ENCODE results near the gene TECTA. TPM values are rescaled to one million over a fixed set of nuclear protein-coding genes. Genes with fewer than 3 reads are reported as not detected.

The TECTA gene
- total and polyA plus RNA-seq, 2 of the 8 experiments (the other 6 are each of a cell fraction or from before 2014, with no cell fraction given): 0.59 to 1.0 TPM

DNA sequence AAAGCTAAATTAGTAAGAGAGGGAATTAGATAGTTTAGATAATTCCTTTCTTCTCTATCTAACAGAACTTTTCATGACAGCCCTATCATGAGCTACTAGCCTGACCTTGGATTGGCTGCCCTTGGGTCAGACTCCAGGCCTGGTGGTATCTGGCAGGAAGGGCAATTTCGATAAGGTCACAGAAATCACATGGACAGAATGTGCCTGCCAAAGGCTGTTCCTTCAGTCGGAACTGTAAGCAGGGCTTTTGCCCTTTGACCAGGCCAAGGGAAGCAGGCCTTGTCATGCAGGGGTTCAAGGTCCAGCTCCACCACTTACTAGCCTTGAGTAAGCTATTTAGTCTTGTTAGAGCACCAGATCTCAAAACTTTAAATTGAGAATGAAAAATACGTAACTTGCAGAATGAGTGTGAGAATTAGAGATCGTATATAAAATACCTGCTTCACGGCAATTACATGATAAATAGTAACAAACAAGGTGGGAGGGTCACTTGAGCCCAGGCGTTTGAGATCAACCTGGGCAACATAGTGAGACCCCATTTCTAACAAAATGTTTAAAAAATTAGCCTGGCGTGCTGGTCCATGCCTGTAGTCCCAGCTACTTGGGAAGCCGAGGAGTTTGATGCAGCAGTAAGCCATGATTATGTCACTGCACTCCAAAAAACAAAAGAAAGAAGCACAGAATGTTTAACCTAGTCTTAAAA, 130.7 kb downstream of the TECTA start:
- H4K91ac ChIP-seq (replicated peaks; ENCODE audit: insufficient read length, low read length): no peak overlapping the region
- peaks cover 6% of the 10 kb centered on the region in 2 experiments for H3K9me3 ChIP-seq (ENCODE audit: insufficient read depth in 2 of 2, low read depth in 1 of 2, low read length in 1 of 2)
- no peak overlapping the region for H3K27ac ChIP-seq (ENCODE audit: low read depth, low read length)
- H2BK15ac ChIP-seq (ENCODE audit: low read length): no peak overlapping the region
- no peak overlapping the region for H3K18ac ChIP-seq (ENCODE audit: extremely low read depth, low read length)
- ChIA-PET POLR2A (ENCODE audit: partially characterized antibody) (no interaction called here), CTCF (ENCODE audit: partially characterized antibody) (interaction anchor here (1.6 to 2.1 kb wide), 3 partner anchors 10 to 37 kb away, joined by 5 to 7 read pairs (median 5); no protein-coding TSS in a partner anchor)
- H2BK120ac ChIP-seq (replicated peaks; ENCODE audit: low read depth, low read length): no peak overlapping the region
- H2BK12ac ChIP-seq (ENCODE audit: low read depth, low read length): peak overlapping the region; percentile 44; the same call in 1 of the 2 replicates
- H3K4ac ChIP-seq (replicated peaks; ENCODE audit: insufficient read length, low read depth, low read length): peak overlapping the region; percentile 8
- H3K4me3 ChIP-seq (ENCODE audit: extremely low read depth in 1 of 4, insufficient read depth in 2 of 4, low read depth in 3 of 4, low read length in 4 of 4): no peak overlapping the region
- H3K14ac ChIP-seq (ENCODE audit: insufficient read length): no peak overlapping the region
- no peak overlapping the region for H3K9ac ChIP-seq (replicated peaks in 1 of 4; ENCODE audit: extremely low read depth in 1 of 4, low read depth in 3 of 4, low read length in 3 of 4)
- 93% methylated on average over 8 of the region's 8 CpGs; no CpG with 5 or more reads in 1 of the 2 experiments for WGBS, 2 experiments (ENCODE audit: extremely low coverage in 1 of 2, insufficient coverage in 1 of 2, insufficient read length in 1 of 2, insufficient replicate concordance in 2 of 2, low coverage in 1 of 2, low lambda C conversion rate in 2 of 2, missing lambda C conversion rate in 1 of 2)
- H3K36me3 ChIP-seq (ENCODE audit: control insufficient read depth in 2 of 4, insufficient read depth in 4 of 4, low read length in 3 of 4): no peaks in the 10 kb centered on the region
- no peaks in the 10 kb centered on the region for H3K27me3 ChIP-seq (replicated peaks in 1 of 4; ENCODE audit: control insufficient read depth in 3 of 4, extremely low read depth in 1 of 4, insufficient read depth in 3 of 4, low read length in 3 of 4)
- H3K4me2 ChIP-seq (ENCODE audit: insufficient read depth in 1 of 2, low read depth in 2 of 2, low read length in 2 of 2): no peak overlapping the region
- no peak for TF ChIP-seq POU5F1 (IDR thresholded peaks at IDR 0.05; ENCODE audit: low read depth, low read length)
- TF ChIP-seq, protein P1, sequence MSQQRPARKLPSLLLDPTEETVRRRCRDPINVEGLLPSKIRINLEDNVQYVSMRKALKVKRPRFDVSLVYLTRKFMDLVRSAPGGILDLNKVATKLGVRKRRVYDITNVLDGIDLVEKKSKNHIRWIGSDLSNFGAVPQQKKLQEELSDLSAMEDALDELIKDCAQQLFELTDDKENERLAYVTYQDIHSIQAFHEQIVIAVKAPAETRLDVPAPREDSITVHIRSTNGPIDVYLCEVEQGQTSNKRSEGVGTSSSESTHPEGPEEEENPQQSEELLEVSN (IDR thresholded peaks at IDR 0.05): no peak
- TF ChIP-seq SIRT6 (IDR thresholded peaks at IDR 0.05; ENCODE audit: low read length): no peak
- TF ChIP-seq EP300 (IDR thresholded peaks at IDR 0.05; ENCODE audit: borderline replicate concordance in 1 of 2, low read depth in 2 of 2, low read length in 2 of 2): no peak
- TF ChIP-seq CBX8 (IDR thresholded peaks at IDR 0.05; ENCODE audit: borderline replicate concordance, low read depth, low read length): no peak
- TF ChIP-seq BACH1 (IDR thresholded peaks at IDR 0.05; ENCODE audit: low read length): no peak
- no peak for TF ChIP-seq NANOG (IDR thresholded peaks at IDR 0.05; ENCODE audit: insufficient read depth, low read depth, low read length, poor library complexity, severe bottlenecking)
- TF ChIP-seq SIN3A (conservative IDR thresholded peaks at IDR 0.05 in 1 of 2, IDR thresholded peaks at IDR 0.05 in 1 of 2; ENCODE audit: low read depth in 1 of 2, low read length in 2 of 2): no peak
- TF ChIP-seq KDM5A (IDR thresholded peaks at IDR 0.05; ENCODE audit: low read length): no peak
- no peak for TF ChIP-seq FOSL1 (IDR thresholded peaks at IDR 0.05; ENCODE audit: insufficient read depth, low read depth, low read length)
- peaks cover under 1 to 15% (median 10%) of the 10 kb centered on the region in 4 experiments; a peak in 5 of 7 replicates for H3K4me1 ChIP-seq (replicated peaks in 1 of 4; ENCODE audit: control insufficient read depth in 3 of 4, insufficient read depth in 4 of 4, low read length in 3 of 4)
- H3K23me2 ChIP-seq (ENCODE audit: low read depth, low read length): no peaks in the 10 kb centered on the region; the same call in 1 of the 2 replicates
- H3K23ac ChIP-seq (ENCODE audit: insufficient read length): no peak overlapping the region
- no peaks in the 10 kb centered on the region for H3K79me1 ChIP-seq (ENCODE audit: low read depth, low read length)
- no peak overlapping the region for H3K56ac ChIP-seq (replicated peaks; ENCODE audit: insufficient read length, low read depth, low read length)
- no peak overlapping the region for H4K8ac ChIP-seq (ENCODE audit: extremely low read depth, insufficient read depth, low read length)
- no peak overlapping the region for H2AK5ac ChIP-seq (ENCODE audit: low read depth, low read length)
- no peak overlapping the region for H2AFZ ChIP-seq (ENCODE audit: low read length)
- H2BK5ac ChIP-seq (ENCODE audit: low read depth, low read length): no peak overlapping the region
- 0 out of 2 replicates have a peak overlapping the region, but pooled peaks have one; percentile 15 for H2BK20ac ChIP-seq (ENCODE audit: low read length)
- FAIRE-seq (no peak), DNase-seq (ENCODE audit: low read depth in 1 of 2, low spot score in 2 of 2) (no peak)
- no peaks in the 10 kb centered on the region for H3K79me2 ChIP-seq (ENCODE audit: control insufficient read depth in 1 of 2, insufficient read depth in 2 of 2, low read length in 2 of 2)
- no peak overlapping the region for H4K5ac ChIP-seq (ENCODE audit: insufficient read length, low read depth, low read length)
- H4K20me1 ChIP-seq (replicated peaks in 1 of 2; ENCODE audit: control insufficient read depth in 1 of 2, insufficient read depth in 2 of 2, low read length in 2 of 2): no peaks in the 10 kb centered on the region

Data from H1 (cell line).